ENCODE measurements around the gene MAL.

MAL gene

DNA sequence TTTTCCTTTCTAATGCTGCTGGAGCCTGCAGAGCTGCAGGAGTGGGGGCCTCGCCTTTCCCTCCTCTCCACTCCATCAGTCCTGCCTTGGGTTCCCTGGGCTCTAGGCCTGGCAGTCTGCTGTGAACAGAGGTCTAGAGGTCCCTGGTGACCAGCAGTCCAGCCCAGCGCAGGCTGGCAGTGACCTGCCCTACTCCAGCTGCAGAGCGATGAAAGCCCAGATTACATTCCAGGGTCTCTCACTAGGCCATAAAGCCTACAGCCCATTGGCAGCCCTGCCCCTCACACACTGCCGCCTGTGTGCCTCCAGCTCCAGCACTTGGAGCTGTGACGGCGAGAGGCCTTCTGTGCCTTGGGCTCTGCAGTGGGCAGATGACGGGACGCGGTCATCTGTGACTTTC, 14.8 kb upstream of the MAL start:
- no peaks in the 10 kb centered on the region for H3K9me3 ChIP-seq (ENCODE audit: low read length)
- H3K9ac ChIP-seq (ENCODE audit: low read length) = no peak overlapping the region
- H3K4me3 ChIP-seq (ENCODE audit: low read depth, low read length, poor library complexity, severe bottlenecking) = no peak overlapping the region
- no peaks in the 10 kb centered on the region for H4K20me1 ChIP-seq (ENCODE audit: insufficient read depth, low read length)
- no peak overlapping the region for H3K27ac ChIP-seq (ENCODE audit: low read depth, low read length, poor library complexity, severe bottlenecking)
- H2AFZ ChIP-seq (ENCODE audit: low read length) = no peak overlapping the region
- no peaks in the 10 kb centered on the region for H3F3A ChIP-seq (ENCODE audit: insufficient read depth, low read length)
- no peaks in the 10 kb centered on the region for H3K9me2 ChIP-seq (ENCODE audit: low read depth, low read length)
- TF ChIP-seq EZH2 (IDR thresholded peaks at IDR 0.05; ENCODE audit: borderline replicate concordance, low read length) = no peak
- TF ChIP-seq, protein P1, sequence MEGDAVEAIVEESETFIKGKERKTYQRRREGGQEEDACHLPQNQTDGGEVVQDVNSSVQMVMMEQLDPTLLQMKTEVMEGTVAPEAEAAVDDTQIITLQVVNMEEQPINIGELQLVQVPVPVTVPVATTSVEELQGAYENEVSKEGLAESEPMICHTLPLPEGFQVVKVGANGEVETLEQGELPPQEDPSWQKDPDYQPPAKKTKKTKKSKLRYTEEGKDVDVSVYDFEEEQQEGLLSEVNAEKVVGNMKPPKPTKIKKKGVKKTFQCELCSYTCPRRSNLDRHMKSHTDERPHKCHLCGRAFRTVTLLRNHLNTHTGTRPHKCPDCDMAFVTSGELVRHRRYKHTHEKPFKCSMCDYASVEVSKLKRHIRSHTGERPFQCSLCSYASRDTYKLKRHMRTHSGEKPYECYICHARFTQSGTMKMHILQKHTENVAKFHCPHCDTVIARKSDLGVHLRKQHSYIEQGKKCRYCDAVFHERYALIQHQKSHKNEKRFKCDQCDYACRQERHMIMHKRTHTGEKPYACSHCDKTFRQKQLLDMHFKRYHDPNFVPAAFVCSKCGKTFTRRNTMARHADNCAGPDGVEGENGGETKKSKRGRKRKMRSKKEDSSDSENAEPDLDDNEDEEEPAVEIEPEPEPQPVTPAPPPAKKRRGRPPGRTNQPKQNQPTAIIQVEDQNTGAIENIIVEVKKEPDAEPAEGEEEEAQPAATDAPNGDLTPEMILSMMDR (IDR thresholded peaks at IDR 0.05; ENCODE audit: low read length) = no peak
- no peak overlapping the region for H3K4me2 ChIP-seq (ENCODE audit: low read length)
- H3K36me3 ChIP-seq (ENCODE audit: insufficient read depth, low read length) = no peaks in the 10 kb centered on the region
- H3K79me2 ChIP-seq (ENCODE audit: insufficient read depth, low read length) = no peaks in the 10 kb centered on the region
- H3K27me3 ChIP-seq (ENCODE audit: insufficient read depth, low read length) = no peaks in the 10 kb centered on the region
- H3K4me1 ChIP-seq (ENCODE audit: insufficient read depth, low read length, severe bottlenecking) = no peaks in the 10 kb centered on the region

DNA sequence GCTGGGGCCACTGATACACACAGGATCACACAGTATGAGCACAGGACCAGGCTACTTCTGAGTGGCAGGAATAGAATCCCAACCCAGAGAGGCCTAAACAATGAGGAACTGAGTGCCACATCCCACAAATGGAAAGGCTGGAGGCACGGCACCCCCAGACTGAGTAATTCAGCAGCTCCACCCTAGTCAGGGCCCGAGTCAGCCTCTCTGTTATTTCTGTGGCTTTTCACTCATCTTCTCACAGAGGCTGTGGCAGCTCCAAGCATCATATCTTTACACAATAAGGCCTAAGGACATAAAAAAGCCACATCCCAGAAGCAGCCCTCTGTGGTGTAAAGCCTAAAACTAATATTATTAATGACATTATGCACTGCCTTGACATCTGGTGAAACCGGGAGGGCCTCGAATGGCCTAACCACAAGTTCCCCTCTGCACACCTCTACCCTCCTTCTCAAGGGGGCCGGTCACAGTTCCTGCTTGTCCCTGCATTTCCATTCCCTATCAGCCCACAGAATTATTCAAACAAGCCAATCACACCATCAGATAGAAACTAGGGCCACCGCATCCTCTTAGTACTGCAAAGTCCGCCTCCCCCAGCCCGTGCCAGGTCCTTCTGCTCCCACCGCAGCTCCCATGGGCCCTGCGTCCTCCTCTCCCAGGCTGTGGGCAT, 12.5 kb upstream of the MAL start:
- Histone ChIP-seq H3K4me1 (ENCODE audit: insufficient read depth, low read length, severe bottlenecking) (no peaks in the 10 kb centered on the region), H3K27me3 (ENCODE audit: insufficient read depth, low read length) (no peaks in the 10 kb centered on the region), H3K9ac (ENCODE audit: low read length) (no peak overlapping the region), H3F3A (ENCODE audit: insufficient read depth, low read length) (no peaks in the 10 kb centered on the region), H3K9me3 (ENCODE audit: low read length) (no peaks in the 10 kb centered on the region), H3K4me2 (ENCODE audit: low read length) (no peak overlapping the region), H3K79me2 (ENCODE audit: insufficient read depth, low read length) (no peaks in the 10 kb centered on the region), H2AFZ (ENCODE audit: low read length) (no peak overlapping the region), H3K9me2 (ENCODE audit: low read depth, low read length) (no peaks in the 10 kb centered on the region), H3K4me3 (ENCODE audit: low read depth, low read length, poor library complexity, severe bottlenecking) (no peak overlapping the region), H4K20me1 (ENCODE audit: insufficient read depth, low read length) (no peaks in the 10 kb centered on the region), H3K36me3 (ENCODE audit: insufficient read depth, low read length) (no peaks in the 10 kb centered on the region), H3K27ac (ENCODE audit: low read depth, low read length, poor library complexity, severe bottlenecking) (no peak overlapping the region)
- no peak for TF ChIP-seq EZH2 (IDR thresholded peaks at IDR 0.05; ENCODE audit: borderline replicate concordance, low read length)
- TF ChIP-seq, protein P1 (IDR thresholded peaks at IDR 0.05; ENCODE audit: low read length) = no peak

DNA sequence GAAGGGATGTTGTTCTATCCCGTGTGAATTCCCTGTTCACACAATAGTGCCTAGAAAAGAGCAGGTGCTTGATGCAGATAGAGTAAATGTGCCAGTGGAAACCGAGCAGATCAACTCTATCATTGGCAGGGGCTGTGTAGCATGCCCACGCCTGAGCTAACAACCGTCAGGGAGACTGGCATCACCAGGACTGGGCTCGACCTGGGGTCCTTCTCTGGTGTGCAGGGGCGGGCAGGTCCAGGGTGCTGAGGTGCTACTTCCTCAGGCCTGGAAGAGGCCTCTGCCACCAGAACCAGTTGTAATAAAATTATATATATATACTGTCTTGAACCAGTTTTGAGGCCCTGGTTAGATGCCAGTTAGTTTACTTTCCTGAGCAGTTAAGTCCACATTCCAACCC, 11.8 kb upstream of the MAL start:
- Histone ChIP-seq H3K27me3 (ENCODE audit: insufficient read depth, low read length) (no peaks in the 10 kb centered on the region), H3K9me2 (ENCODE audit: low read depth, low read length) (no peaks in the 10 kb centered on the region), H3K4me1 (ENCODE audit: insufficient read depth, low read length, severe bottlenecking) (no peaks in the 10 kb centered on the region), H3K4me3 (ENCODE audit: low read depth, low read length, poor library complexity, severe bottlenecking) (no peak overlapping the region), H3F3A (ENCODE audit: insufficient read depth, low read length) (no peaks in the 10 kb centered on the region), H3K27ac (ENCODE audit: low read depth, low read length, poor library complexity, severe bottlenecking) (no peak overlapping the region), H3K79me2 (ENCODE audit: insufficient read depth, low read length) (no peaks in the 10 kb centered on the region), H3K36me3 (ENCODE audit: insufficient read depth, low read length) (no peaks in the 10 kb centered on the region), H3K9me3 (ENCODE audit: low read length) (no peaks in the 10 kb centered on the region), H3K4me2 (ENCODE audit: low read length) (no peak overlapping the region), H4K20me1 (ENCODE audit: insufficient read depth, low read length) (no peaks in the 10 kb centered on the region), H3K9ac (ENCODE audit: low read length) (no peak overlapping the region), H2AFZ (ENCODE audit: low read length) (no peak overlapping the region)
- no peak for TF ChIP-seq EZH2 (IDR thresholded peaks at IDR 0.05; ENCODE audit: borderline replicate concordance, low read length)
- TF ChIP-seq, protein P1 (IDR thresholded peaks at IDR 0.05; ENCODE audit: low read length) = no peak

Data from OCI-LY1 (cell line).